Right atrium auricular region (tissue), 2 donors: ENCODE measurements around the gene NDUFAF2. TPM values are rescaled to one million over a fixed set of nuclear protein-coding genes. Genes with fewer than 3 reads are reported as not detected.

ENCODE experiments used
- DNase-seq: peaks from one replicate; pipeline ENCODE4 v3.0.0-alpha.2; 2019; ENCODE audit warnings: low spot score
- H3K27ac ChIP-seq, 2 donors: fragments of 200-600 bp; sonication (generic); 1 replicate in 1 of 2; 2 replicates in 1 of 2; pipeline ENCODE4 v1.5.1; 2016 to 2019
- H3K27me3 ChIP-seq, 2 donors: fragments of 200-600 bp; sonication (generic); one replicate each; pipeline versions ENCODE4 v1.5.1 to v1.6.0; 2017 to 2019
- H3K36me3 ChIP-seq: fragments of 200-600 bp; sonication (generic); one replicate; pipeline ENCODE4 v1.5.1; 2016
- H3K4me1 ChIP-seq, 2 donors: fragments of 200-600 bp; sonication (generic); one replicate each; pipeline versions ENCODE4 v1.5.1 to v1.6.0; 2017 to 2019
- H3K4me3 ChIP-seq, 2 donors: fragments of 200-600 bp; sonication (generic); 1 replicate in 1 of 2; 2 replicates in 1 of 2; pipeline ENCODE4 v1.5.1; 2017 to 2019; ENCODE audit warnings: mild to moderate bottlenecking in 1 of 2, moderate library complexity in 1 of 2
- H3K9me3 ChIP-seq, 2 donors: fragments of 200-600 bp; sonication (generic); one replicate each; pipeline ENCODE4 v1.5.1; 2019
- total RNA-seq, 2 donors: library from RNA; depleted of rRNA; stranded (reverse); fragments of >200 nt; gene quantifications; one replicate each; pipeline ENCODE4 v1.1.0, GENCODE V29; 2016
- TF ChIP-seq, protein P1 (sequence below), 2 donors: fragments of 200-600 bp; sonication (generic); IDR thresholded peaks; one replicate each; pipeline ENCODE4 v1.5.1; 2019; ENCODE audit warnings: antibody characterized with exemption in 2 of 2

The NDUFAF2 gene
- total RNA-seq, 2 donors from 2014 or later = 23.7 to 28.9 TPM

DNA sequence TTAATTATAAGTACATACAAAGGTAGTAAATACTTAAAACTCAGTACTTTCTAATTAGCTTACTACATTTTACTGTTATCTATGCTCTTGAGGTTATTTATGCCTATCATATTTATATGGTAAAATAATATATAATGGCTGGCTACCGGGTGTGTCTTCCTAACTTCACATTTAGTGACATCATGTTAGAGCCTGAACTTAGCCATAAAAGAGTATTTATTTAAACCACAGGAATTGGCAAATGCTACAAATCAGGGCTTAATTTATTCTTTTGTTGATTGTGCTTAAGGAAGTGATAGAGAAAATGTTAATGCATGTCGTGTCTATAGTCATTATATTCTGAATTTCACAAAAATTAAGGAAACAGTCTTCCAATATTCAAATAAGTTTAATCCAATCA lies 73.1 kb downstream of the NDUFAF2 start:
- no peaks in the 10 kb centered on the region for H3K27me3 ChIP-seq
- no peaks in the 10 kb centered on the region for H3K9me3 ChIP-seq

GRCh38 chr5:61019642-61020041 lies 74.6 kb downstream of the NDUFAF2 start:
- Histone ChIP-seq H3K4me3 (no peak overlapping the region), H3K27ac (no peak overlapping the region), H3K36me3 (no peaks in the 10 kb centered on the region), H3K27me3 (no peaks in the 10 kb centered on the region), H3K4me1 (peaks cover 0 to 3% of the 10 kb centered on the region in 2 donors), H3K9me3 (no peaks in the 10 kb centered on the region)
- TF ChIP-seq, protein P1, sequence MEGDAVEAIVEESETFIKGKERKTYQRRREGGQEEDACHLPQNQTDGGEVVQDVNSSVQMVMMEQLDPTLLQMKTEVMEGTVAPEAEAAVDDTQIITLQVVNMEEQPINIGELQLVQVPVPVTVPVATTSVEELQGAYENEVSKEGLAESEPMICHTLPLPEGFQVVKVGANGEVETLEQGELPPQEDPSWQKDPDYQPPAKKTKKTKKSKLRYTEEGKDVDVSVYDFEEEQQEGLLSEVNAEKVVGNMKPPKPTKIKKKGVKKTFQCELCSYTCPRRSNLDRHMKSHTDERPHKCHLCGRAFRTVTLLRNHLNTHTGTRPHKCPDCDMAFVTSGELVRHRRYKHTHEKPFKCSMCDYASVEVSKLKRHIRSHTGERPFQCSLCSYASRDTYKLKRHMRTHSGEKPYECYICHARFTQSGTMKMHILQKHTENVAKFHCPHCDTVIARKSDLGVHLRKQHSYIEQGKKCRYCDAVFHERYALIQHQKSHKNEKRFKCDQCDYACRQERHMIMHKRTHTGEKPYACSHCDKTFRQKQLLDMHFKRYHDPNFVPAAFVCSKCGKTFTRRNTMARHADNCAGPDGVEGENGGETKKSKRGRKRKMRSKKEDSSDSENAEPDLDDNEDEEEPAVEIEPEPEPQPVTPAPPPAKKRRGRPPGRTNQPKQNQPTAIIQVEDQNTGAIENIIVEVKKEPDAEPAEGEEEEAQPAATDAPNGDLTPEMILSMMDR (IDR thresholded peaks at IDR 0.05) = no peak
- DNase-seq = no peak

More for the DNA sequence above, 73.1 kb downstream of the NDUFAF2 start:
- H3K4me1 ChIP-seq = no peaks in the 10 kb centered on the region
- no peak for DNase-seq
- no peak overlapping the region for H3K4me3 ChIP-seq
- TF ChIP-seq, protein P1 (IDR thresholded peaks at IDR 0.05) = no peak
- H3K27ac ChIP-seq = no peak overlapping the region
- H3K36me3 ChIP-seq = no peaks in the 10 kb centered on the region

DNA sequence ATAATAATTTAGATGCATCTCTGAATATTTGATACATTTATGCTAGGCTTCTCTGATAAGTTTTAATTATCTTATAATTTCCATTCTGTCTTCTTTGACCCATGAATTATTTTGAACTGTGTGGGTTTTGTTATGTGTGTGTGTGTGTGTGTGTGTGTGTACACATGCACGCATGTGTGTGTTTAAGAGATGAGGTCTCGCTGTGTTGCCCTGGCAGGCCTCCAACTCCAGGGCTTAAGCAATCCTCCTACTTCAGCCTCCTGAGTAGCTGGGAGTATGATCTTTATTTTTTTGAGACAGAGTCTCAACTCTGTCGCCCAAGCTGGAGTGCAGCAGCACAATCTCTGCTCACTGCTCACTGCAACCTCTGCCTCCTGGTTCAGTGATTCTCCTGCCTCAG lies 75.4 kb downstream of the NDUFAF2 start:
- Histone ChIP-seq H3K27ac (no peak overlapping the region), H3K27me3 (no peaks in the 10 kb centered on the region), H3K36me3 (no peaks in the 10 kb centered on the region), H3K4me1 (peaks cover 0 to 3% of the 10 kb centered on the region in 2 donors), H3K4me3 (no peak overlapping the region), H3K9me3 (no peaks in the 10 kb centered on the region)
- DNase-seq = no peak
- TF ChIP-seq, protein P1 (IDR thresholded peaks at IDR 0.05) = no peak

- no peak for DNase-seq
- Histone ChIP-seq H3K36me3 (no peaks in the 10 kb centered on the region), H3K27ac (no peak overlapping the region), H3K4me3 (no peak overlapping the region), H3K4me1 (peaks cover 0 to 3% of the 10 kb centered on the region in 2 donors), H3K9me3 (no peaks in the 10 kb centered on the region), H3K27me3 (no peaks in the 10 kb centered on the region)
- TF ChIP-seq, protein P1 (IDR thresholded peaks at IDR 0.05) = no peak
Measured at GRCh38 chr5:61023131-61023530, 78.1 kb downstream of the NDUFAF2 start.

- DNase-seq = no peak
- H3K9me3 ChIP-seq = no peaks in the 10 kb centered on the region
- H3K36me3 ChIP-seq = no peaks in the 10 kb centered on the region
- H3K4me3 ChIP-seq = no peak overlapping the region
- H3K27me3 ChIP-seq = no peaks in the 10 kb centered on the region
- peaks cover 0 to 8% of the 10 kb centered on the region in 2 donors for H3K4me1 ChIP-seq
- no peak overlapping the region for H3K27ac ChIP-seq
- TF ChIP-seq, protein P1 (IDR thresholded peaks at IDR 0.05) = no peak
Measured at GRCh38 chr5:61026004-61026403, 81.0 kb downstream of the NDUFAF2 start.

DNA sequence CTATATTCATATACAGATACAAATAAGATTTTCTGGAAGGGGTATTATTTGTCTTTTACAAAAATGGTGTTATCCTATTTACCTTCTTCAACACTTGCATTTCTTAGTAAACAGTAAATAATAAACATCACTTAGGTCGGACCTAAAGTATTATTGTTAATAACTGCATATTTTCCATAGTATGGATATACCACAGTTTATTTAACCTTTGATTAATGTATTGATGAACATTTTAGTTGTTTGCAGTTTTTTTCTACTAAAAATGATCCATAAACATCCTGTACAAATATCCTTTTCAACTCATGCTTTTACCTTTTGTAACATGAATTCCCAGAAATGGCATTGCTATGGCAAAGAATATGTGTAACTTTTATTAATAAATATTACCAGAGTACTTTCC lies 83.4 kb downstream of the NDUFAF2 start:
- Histone ChIP-seq H3K4me1 (peaks cover 0 to 8% of the 10 kb centered on the region in 2 donors), H3K36me3 (no peaks in the 10 kb centered on the region), H3K27me3 (no peaks in the 10 kb centered on the region), H3K27ac (no peak overlapping the region), H3K9me3 (no peaks in the 10 kb centered on the region), H3K4me3 (no peak overlapping the region)
- TF ChIP-seq, protein P1 (IDR thresholded peaks at IDR 0.05) = no peak
- DNase-seq = no peak
